ENCODE data around the gene MPV17. TPM values are rescaled to one million over a fixed set of nuclear protein-coding genes. Genes with fewer than 3 reads are reported as not detected.

Gene MPV17
- total RNA-seq, 1 experiment from 2014 or later = 59.4 TPM

GRCh38 chr2:27263287-27264252 lies 59.3 kb downstream of the MPV17 start:
- no peak overlapping the region for H3K56ac ChIP-seq (ENCODE audit: insufficient read length, low read depth, low read length)
- no peak overlapping the region for H3K9ac ChIP-seq (ENCODE audit: extremely low read depth, insufficient read length, low read length)
- no CpG with 5 or more reads among the region's 46 CpGs for WGBS (ENCODE audit: extremely low coverage, insufficient read length, low lambda C conversion rate)
- H3K27me3 ChIP-seq (ENCODE audit: insufficient read depth, low read length) = peaks cover 38% of the 10 kb centered on the region; the same call in 1 of the 2 replicates
- H3K14ac ChIP-seq (ENCODE audit: insufficient read depth, low read length) = no peak overlapping the region
- no peak overlapping the region for H4K5ac ChIP-seq (ENCODE audit: insufficient read length, low read depth, low read length)
- H2BK5ac ChIP-seq (ENCODE audit: insufficient read length, low read length) = no peak overlapping the region
- Mint-ChIP-seq H3K36me3 (ENCODE audit: insufficient read depth in 1 of 3, low read depth in 3 of 3) (no peaks in the 10 kb centered on the region; a peak in 2 of 7 replicates), H3K4me1 (peaks cover 24 to 29% of the 10 kb centered on the region in 2 experiments), H3K4me3 (peak overlapping the region; percentile 64 to 88), H3K9me3 (no peaks in the 10 kb centered on the region; a peak in 2 of 5 replicates), H3K27ac (no peak overlapping the region), H3K27me3 (ENCODE audit: low read depth) (peaks cover 36% of the 10 kb centered on the region)
- no peak overlapping the region for H2BK20ac ChIP-seq (ENCODE audit: low read depth, low read length, poor library complexity, severe bottlenecking)
- no peak overlapping the region for H4K8ac ChIP-seq (replicated peaks; ENCODE audit: insufficient read length, low read depth, low read length)
- no peak overlapping the region for H3T11ph ChIP-seq (ENCODE audit: low read length)
- no peak for DNase-seq
- no peak overlapping the region for H2BK12ac ChIP-seq (ENCODE audit: insufficient read length, low read depth, low read length)
- no peak for TF ChIP-seq CTCF (conservative IDR thresholded peaks at IDR 0.05)
- H3K79me1 ChIP-seq (ENCODE audit: insufficient read depth, low read depth, low read length, poor library complexity, severe bottlenecking) = no peaks in the 10 kb centered on the region
- no peak overlapping the region for H2BK120ac ChIP-seq (ENCODE audit: low read depth, low read length, poor library complexity, severe bottlenecking)
- H3K4me1 ChIP-seq (ENCODE audit: insufficient read depth, low read length) = no peaks in the 10 kb centered on the region; the same call in 1 of the 2 replicates
- H3K9me3 ChIP-seq (ENCODE audit: control insufficient read depth, low read depth, low read length) = no peaks in the 10 kb centered on the region
- no peak overlapping the region for H4K91ac ChIP-seq (ENCODE audit: insufficient read length, low read depth, low read length)
- no peaks in the 10 kb centered on the region for H4K20me1 ChIP-seq (ENCODE audit: control insufficient read depth, insufficient read depth, insufficient read length)
- no peak overlapping the region for H2AK5ac ChIP-seq (ENCODE audit: insufficient read length, low read length)
- no peak overlapping the region for H3K27ac ChIP-seq (ENCODE audit: insufficient read length, low read depth, low read length)
- H3K23me2 ChIP-seq (ENCODE audit: insufficient read length, low read depth, low read length, poor library complexity, severe bottlenecking) = peaks cover 20% of the 10 kb centered on the region
- H3K4ac ChIP-seq (ENCODE audit: low read depth, low read length) = no peak overlapping the region
- no peak overlapping the region for H3K23ac ChIP-seq (ENCODE audit: insufficient read length, low read depth, low read length)
- H3K4me2 ChIP-seq (ENCODE audit: insufficient read depth, insufficient read length, low read length) = peak overlapping the region; percentile 44
- H2BK15ac ChIP-seq (ENCODE audit: low read depth, low read length) = no peak overlapping the region
- no peaks in the 10 kb centered on the region for H3K79me2 ChIP-seq (ENCODE audit: insufficient read depth, low read length)
- H2AFZ ChIP-seq (ENCODE audit: low read length) = no peak overlapping the region
- H3K18ac ChIP-seq (ENCODE audit: insufficient read length, low read depth, low read length) = no peak overlapping the region
